Tibial nerve (tissue), 4 donors: Measurements from ENCODE around the gene IGLL1.

Experiments
- CTCF ChIP-seq, 5 experiments: fragments of 200-600 bp in 3 of 5; fragments of 450-650 bp in 2 of 5; sonication (generic) in 3 of 5; IDR thresholded peaks; one replicate each; pipeline ENCODE4 v1.5.1; 2016 to 2019; ENCODE audit warnings: antibody characterized with exemption in 5 of 5, mild to moderate bottlenecking in 3 of 5, moderate library complexity in 2 of 5
- EP300 ChIP-seq, 2 donors: sonication (generic); formaldehyde crosslinking; IDR thresholded peaks; one replicate each; pipeline ENCODE4 v1.6.1; 2017; ENCODE audit warnings: antibody characterized with exemption in 2 of 2, mild to moderate bottlenecking in 1 of 2
- POLR2A ChIP-seq, 2 donors: fragments of 450-650 bp; IDR thresholded peaks; one replicate each; pipeline ENCODE4 v1.6.1; 2017; ENCODE audit warnings: antibody characterized with exemption in 2 of 2, mild to moderate bottlenecking in 2 of 2, moderate library complexity in 2 of 2

GRCh38 chr22:23566705-23567475 is 13.2 kb downstream of the IGLL1 start:
- TF ChIP-seq POLR2A (IDR thresholded peaks at IDR 0.05): no peak
- TF ChIP-seq CTCF (IDR thresholded peaks at IDR 0.05): no peak
- TF ChIP-seq EP300 (IDR thresholded peaks at IDR 0.05): no peak
